ENCODE data around the gene MAMLD1. TPM values are rescaled to one million over a fixed set of nuclear protein-coding genes. Genes with fewer than 3 reads are reported as not detected.

Gene MAMLD1
- total and polyA plus RNA-seq, 9 of the 15 experiments (the other 6 are each of a cell fraction or from before 2014, with no cell fraction given): 0.12 to 0.18 TPM; not detected in 7

DNA sequence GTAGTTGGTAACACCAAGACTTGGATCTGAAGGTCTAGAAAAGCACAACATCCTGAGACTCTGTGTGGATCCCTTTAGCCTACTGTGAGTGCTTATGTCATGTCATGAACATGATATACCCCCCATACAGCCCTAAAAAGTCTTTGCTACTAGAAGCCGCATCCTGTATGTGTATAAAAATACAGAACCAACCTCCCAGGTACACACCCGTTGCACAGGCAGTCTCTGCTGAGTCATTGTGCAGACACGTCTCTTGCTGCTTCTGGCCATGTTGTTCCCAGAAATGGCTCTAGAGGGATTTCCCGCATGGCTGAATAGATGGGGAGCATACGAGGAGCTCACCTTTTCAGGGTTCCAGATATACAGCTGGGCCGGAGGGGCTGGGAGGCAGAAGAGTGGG, 93.3 kb downstream of the MAMLD1 start (continued):
- TF ChIP-seq ETS2 (tag; IDR thresholded peaks at IDR 0.05; ENCODE audit: borderline replicate concordance, poor library complexity, severe bottlenecking) (no peak), JUND (IDR thresholded peaks at IDR 0.05; ENCODE audit: borderline replicate concordance, low read depth, low read length) (0 out of 2 replicates have a peak, but pooled peaks have one; percentile 4), JUND (tag; IDR thresholded peaks at IDR 0.05; ENCODE audit: borderline replicate concordance, low read depth, low read length) (no peak; the same call in 2 of the 3 replicates), SMAD2 (IDR thresholded peaks at IDR 0.05; ENCODE audit: low read depth, low read length) (no peak), TEAD1 (CRISPR knock-in tag; IDR thresholded peaks at IDR 0.05) (no peak), ZNF133 (CRISPR knock-in tag; IDR thresholded peaks at IDR 0.05) (no peak), ZNF324 (CRISPR knock-in tag; IDR thresholded peaks at IDR 0.05) (no peak), NR2C1 (IDR thresholded peaks at IDR 0.05) (no peak), NR2C1 (tag; IDR thresholded peaks at IDR 0.05) (no peak), CSDE1 (IDR thresholded peaks at IDR 0.05) (no peak), NFE2L1 (tag; IDR thresholded peaks at IDR 0.05; ENCODE audit: borderline replicate concordance, low read depth) (peak; percentile 72), DMBX1 (CRISPR knock-in tag; IDR thresholded peaks at IDR 0.05; ENCODE audit: borderline replicate concordance) (no peak), C11orf30 (IDR thresholded peaks at IDR 0.05; ENCODE audit: low read depth) (peak; percentile 82), LCOR (CRISPR knock-in tag; IDR thresholded peaks at IDR 0.05) (no peak), COPS2 (conservative IDR thresholded peaks at IDR 0.05) (no peak), MAFG (tag; conservative IDR thresholded peaks at IDR 0.05) (peak; percentile 88), ARNT (IDR thresholded peaks at IDR 0.05) (no peak)
- TF ChIP-seq, protein P1, sequence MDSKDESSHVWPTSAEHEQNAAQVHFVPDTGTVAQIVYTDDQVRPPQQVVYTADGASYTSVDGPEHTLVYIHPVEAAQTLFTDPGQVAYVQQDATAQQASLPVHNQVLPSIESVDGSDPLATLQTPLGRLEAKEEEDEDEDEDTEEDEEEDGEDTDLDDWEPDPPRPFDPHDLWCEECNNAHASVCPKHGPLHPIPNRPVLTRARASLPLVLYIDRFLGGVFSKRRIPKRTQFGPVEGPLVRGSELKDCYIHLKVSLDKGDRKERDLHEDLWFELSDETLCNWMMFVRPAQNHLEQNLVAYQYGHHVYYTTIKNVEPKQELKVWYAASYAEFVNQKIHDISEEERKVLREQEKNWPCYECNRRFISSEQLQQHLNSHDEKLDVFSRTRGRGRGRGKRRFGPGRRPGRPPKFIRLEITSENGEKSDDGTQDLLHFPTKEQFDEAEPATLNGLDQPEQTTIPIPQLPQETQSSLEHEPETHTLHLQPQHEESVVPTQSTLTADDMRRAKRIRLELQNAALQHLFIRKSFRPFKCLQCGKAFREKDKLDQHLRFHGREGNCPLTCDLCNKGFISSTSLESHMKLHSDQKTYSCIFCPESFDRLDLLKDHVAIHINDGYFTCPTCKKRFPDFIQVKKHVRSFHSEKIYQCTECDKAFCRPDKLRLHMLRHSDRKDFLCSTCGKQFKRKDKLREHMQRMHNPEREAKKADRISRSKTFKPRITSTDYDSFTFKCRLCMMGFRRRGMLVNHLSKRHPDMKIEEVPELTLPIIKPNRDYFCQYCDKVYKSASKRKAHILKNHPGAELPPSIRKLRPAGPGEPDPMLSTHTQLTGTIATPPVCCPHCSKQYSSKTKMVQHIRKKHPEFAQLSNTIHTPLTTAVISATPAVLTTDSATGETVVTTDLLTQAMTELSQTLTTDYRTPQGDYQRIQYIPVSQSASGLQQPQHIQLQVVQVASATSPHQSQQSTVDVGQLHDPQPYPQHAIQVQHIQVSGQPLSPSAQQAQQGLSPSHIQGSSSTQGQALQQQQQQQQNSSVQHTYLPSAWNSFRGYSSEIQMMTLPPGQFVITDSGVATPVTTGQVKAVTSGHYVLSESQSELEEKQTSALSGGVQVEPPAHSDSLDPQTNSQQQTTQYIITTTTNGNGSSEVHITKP (IDR thresholded peaks at IDR 0.05; ENCODE audit: partially characterized antibody): peak; percentile 81
- TF ChIP-seq, protein P2, sequence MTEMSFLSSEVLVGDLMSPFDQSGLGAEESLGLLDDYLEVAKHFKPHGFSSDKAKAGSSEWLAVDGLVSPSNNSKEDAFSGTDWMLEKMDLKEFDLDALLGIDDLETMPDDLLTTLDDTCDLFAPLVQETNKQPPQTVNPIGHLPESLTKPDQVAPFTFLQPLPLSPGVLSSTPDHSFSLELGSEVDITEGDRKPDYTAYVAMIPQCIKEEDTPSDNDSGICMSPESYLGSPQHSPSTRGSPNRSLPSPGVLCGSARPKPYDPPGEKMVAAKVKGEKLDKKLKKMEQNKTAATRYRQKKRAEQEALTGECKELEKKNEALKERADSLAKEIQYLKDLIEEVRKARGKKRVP (CRISPR knock-in tag; IDR thresholded peaks at IDR 0.05): no peak
- TF ChIP-seq, protein P3, sequence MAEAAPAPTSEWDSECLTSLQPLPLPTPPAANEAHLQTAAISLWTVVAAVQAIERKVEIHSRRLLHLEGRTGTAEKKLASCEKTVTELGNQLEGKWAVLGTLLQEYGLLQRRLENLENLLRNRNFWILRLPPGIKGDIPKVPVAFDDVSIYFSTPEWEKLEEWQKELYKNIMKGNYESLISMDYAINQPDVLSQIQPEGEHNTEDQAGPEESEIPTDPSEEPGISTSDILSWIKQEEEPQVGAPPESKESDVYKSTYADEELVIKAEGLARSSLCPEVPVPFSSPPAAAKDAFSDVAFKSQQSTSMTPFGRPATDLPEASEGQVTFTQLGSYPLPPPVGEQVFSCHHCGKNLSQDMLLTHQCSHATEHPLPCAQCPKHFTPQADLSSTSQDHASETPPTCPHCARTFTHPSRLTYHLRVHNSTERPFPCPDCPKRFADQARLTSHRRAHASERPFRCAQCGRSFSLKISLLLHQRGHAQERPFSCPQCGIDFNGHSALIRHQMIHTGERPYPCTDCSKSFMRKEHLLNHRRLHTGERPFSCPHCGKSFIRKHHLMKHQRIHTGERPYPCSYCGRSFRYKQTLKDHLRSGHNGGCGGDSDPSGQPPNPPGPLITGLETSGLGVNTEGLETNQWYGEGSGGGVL (CRISPR knock-in tag; IDR thresholded peaks at IDR 0.05): no peak

Data from K562 (cell line).